HFF-Myc (cell line): Measurements from ENCODE around the gene ARMC2.

Experiments used
- DNase-seq: peaks from one replicate; pipeline ENCODE4 v3.0.0-alpha.2; 2011; ENCODE audit warnings: low read depth; ENCODE audit errors: extremely low read depth
- H3K4me3 ChIP-seq: replicated peaks from 2 replicates; pipeline ENCODE4 v1.5.1; 2011; ENCODE audit warnings: low read depth, mild to moderate bottlenecking, control low read depth, low read length
- CTCF ChIP-seq: IDR thresholded peaks from 2 replicates; pipeline ENCODE4 v1.5.1; 2012; ENCODE audit warnings: mild to moderate bottlenecking, low read depth, low read length, control low read depth; ENCODE audit errors: missing control alignments

ARMC2 gene

DNA sequence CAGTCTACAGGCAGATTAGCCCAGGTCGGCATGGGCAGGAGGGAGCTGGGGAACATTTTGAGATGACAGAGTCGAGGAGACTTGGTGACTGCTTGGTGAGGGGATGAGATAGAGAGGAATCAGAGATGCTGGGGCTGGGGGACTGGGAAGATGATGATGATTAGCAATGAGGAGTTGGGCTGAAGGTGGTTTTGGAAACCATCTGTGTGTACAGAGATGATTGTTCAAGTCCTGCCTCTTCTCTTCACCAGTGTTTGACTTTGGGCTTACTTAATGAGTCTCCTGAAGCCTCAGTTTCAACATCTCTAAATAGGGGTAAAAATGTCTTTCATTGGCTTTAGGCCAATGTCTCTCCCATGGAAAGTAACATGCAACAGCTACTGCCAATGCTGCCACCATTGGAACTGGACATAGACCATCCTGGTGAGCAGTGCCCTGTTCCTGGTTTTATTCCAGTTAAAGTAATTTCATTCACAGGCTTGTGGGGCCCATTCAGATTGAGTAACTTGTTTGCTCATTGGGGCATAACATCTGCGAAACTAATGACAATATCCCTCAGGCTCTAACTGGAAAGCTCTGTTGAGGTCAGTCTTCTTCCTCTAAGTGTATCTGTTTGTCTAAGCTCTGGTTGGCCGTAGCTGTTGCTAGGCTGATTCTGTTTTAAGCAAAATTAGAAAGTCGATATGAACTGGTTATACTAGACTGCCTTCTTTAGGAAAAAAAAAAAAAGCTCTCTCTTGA, 99.1 kb downstream of the ARMC2 start:
- TF ChIP-seq CTCF, result no peak
- H3K4me3 ChIP-seq, result no peak overlapping the region
- peak; percentile 57 for DNase-seq

DNA sequence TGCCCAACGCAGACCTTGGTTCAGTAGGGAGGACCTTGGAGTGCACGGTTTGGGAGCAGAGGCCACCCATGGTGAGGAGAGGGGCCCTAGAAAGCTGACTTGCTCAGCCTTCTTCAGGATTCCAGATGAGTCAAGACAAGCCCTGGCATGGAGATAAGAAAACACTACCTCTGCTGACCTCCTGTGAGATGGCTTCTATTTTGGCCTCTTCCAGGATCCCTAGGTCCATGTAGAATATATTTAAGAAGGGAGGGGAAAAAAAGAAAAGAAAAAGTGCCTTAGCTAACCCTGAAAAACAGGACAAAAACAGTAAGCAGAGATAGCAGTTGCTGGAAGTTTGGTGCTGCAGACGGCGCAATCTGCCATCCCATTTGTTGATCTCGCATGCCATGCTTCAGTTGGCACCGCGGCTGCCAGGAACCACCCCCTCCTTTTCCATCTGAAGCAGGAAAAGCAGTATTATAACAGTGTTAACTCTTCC, 100.0 kb downstream of the ARMC2 start:
- no peak overlapping the region for H3K4me3 ChIP-seq
- no peak for DNase-seq
- TF ChIP-seq CTCF, result no peak

GRCh38 chr6:108951351-108951953, 103.2 kb downstream of the ARMC2 start:
- no peak overlapping the region for H3K4me3 ChIP-seq
- no peak for TF ChIP-seq CTCF
- no peak for DNase-seq

GRCh38 chr6:108952776-108953486, 104.7 kb downstream of the ARMC2 start:
- TF ChIP-seq CTCF, result no peak
- no peak overlapping the region for H3K4me3 ChIP-seq
- DNase-seq, result no peak

GRCh38 chr6:108953681-108954080, 105.5 kb downstream of the ARMC2 start:
- TF ChIP-seq CTCF, result no peak
- DNase-seq, result no peak
- no peak overlapping the region for H3K4me3 ChIP-seq

GRCh38 chr6:108955329-108955949, 107.2 kb downstream of the ARMC2 start:
- DNase-seq, result no peak
- no peak overlapping the region for H3K4me3 ChIP-seq
- no peak for TF ChIP-seq CTCF
